ENCODE data around the gene TSPOAP1. TPM values are rescaled to one million over a fixed set of nuclear protein-coding genes. Genes with fewer than 3 reads are reported as not detected.

Gene TSPOAP1
- total and polyA plus RNA-seq, 10 of the 15 experiments (the other 5 are each of a cell fraction or from before 2014, with no cell fraction given) = 0.58 to 16.4 (median 4.2) TPM; not detected in 1

DNA sequence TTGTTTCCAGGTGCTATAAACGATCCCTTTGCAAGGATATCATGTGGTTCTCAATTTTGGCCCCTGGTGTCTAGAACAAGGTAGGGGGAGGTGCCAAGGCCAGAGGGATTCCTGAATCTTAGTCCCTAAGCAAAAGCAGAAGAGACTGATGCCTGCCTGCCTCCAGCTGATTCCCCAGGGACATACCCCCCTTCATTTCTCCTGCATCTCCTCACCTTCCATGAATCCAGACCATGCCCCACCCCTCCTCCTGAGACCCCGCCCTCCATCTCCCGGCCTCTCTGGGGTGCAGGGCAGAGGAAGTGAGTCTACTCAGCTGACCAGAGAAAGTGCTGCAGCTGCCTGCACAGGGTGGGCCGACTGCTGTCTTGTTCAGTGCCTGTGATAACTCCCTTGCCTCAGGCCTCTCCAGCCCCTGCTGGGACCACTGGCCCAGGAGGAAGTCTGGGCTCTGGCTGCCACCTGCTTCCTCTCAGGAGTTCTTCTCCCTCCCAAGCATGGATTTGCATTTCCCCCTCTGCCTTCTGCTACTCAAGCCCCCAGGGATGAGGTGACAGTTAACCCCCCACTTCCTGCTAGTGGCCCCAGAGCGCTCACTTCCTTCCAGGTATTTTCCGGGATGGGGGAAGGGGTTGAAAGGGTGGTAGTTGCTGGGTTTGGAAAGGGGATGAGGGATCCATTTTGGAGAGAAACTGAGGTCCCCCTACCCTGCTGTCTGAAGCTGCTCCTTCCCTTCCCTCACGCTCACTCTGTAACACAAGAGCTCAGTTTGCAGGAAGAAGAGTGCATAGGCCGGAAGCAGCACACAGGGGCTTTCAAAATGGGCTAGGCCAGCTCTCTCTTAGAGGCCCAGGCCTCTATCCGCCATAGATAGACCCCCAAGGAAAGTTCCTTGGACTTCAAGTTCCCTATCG is 10.5 kb upstream of the TSPOAP1 start (continued):
- TF ChIP-seq, protein P1, sequence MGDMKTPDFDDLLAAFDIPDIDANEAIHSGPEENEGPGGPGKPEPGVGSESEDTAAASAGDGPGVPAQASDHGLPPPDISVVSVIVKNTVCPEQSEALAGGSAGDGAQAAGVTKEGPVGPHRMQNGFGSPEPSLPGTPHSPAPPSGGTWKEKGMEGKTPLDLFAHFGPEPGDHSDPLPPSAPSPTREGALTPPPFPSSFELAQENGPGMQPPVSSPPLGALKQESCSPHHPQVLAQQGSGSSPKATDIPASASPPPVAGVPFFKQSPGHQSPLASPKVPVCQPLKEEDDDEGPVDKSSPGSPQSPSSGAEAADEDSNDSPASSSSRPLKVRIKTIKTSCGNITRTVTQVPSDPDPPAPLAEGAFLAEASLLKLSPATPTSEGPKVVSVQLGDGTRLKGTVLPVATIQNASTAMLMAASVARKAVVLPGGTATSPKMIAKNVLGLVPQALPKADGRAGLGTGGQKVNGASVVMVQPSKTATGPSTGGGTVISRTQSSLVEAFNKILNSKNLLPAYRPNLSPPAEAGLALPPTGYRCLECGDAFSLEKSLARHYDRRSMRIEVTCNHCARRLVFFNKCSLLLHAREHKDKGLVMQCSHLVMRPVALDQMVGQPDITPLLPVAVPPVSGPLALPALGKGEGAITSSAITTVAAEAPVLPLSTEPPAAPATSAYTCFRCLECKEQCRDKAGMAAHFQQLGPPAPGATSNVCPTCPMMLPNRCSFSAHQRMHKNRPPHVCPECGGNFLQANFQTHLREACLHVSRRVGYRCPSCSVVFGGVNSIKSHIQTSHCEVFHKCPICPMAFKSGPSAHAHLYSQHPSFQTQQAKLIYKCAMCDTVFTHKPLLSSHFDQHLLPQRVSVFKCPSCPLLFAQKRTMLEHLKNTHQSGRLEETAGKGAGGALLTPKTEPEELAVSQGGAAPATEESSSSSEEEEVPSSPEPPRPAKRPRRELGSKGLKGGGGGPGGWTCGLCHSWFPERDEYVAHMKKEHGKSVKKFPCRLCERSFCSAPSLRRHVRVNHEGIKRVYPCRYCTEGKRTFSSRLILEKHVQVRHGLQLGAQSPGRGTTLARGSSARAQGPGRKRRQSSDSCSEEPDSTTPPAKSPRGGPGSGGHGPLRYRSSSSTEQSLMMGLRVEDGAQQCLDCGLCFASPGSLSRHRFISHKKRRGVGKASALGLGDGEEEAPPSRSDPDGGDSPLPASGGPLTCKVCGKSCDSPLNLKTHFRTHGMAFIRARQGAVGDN (IDR thresholded peaks at IDR 0.05) = peak; percentile 87
- TF ChIP-seq SMAD5 (IDR thresholded peaks at IDR 0.05; ENCODE audit: low read depth) (peak; percentile 97), SP1 (IDR thresholded peaks at IDR 0.05; ENCODE audit: low read depth, low read length) (peak; percentile 58), IKZF2 (IDR thresholded peaks at IDR 0.05) (peak; percentile 91 to 95), MYC (IDR thresholded peaks at IDR 0.05; ENCODE audit: insufficient read depth, insufficient read length, insufficient replicate concordance, low read length, severe bottlenecking) (peak; percentile 43), ZBED1 (IDR thresholded peaks at IDR 0.05; ENCODE audit: borderline replicate concordance) (peak; percentile 71; the same call in 1 of the 2 replicates), WRNIP1 (IDR thresholded peaks at IDR 0.05; ENCODE audit: borderline replicate concordance, low read depth, low read length) (peak; percentile 31), TAF1 (IDR thresholded peaks at IDR 0.05; ENCODE audit: borderline replicate concordance, low read depth, low read length) (peak; percentile 98), ATF2 (IDR thresholded peaks at IDR 0.05; ENCODE audit: low read length) (no peak), PRDM15 (CRISPR knock-in tag; IDR thresholded peaks at IDR 0.05) (0 out of 2 replicates have a peak, but pooled peaks have one; percentile 7), BMI1 (IDR thresholded peaks at IDR 0.05; ENCODE audit: borderline replicate concordance) (peak; percentile 35; the same call in 1 of the 2 replicates)
- TF ChIP-seq, protein P2, sequence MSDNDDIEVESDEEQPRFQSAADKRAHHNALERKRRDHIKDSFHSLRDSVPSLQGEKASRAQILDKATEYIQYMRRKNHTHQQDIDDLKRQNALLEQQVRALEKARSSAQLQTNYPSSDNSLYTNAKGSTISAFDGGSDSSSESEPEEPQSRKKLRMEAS (IDR thresholded peaks at IDR 0.05; ENCODE audit: low read depth, low read length) = peak; percentile 57; the same call in 1 of the 2 replicates
- TF ChIP-seq, protein P3, sequence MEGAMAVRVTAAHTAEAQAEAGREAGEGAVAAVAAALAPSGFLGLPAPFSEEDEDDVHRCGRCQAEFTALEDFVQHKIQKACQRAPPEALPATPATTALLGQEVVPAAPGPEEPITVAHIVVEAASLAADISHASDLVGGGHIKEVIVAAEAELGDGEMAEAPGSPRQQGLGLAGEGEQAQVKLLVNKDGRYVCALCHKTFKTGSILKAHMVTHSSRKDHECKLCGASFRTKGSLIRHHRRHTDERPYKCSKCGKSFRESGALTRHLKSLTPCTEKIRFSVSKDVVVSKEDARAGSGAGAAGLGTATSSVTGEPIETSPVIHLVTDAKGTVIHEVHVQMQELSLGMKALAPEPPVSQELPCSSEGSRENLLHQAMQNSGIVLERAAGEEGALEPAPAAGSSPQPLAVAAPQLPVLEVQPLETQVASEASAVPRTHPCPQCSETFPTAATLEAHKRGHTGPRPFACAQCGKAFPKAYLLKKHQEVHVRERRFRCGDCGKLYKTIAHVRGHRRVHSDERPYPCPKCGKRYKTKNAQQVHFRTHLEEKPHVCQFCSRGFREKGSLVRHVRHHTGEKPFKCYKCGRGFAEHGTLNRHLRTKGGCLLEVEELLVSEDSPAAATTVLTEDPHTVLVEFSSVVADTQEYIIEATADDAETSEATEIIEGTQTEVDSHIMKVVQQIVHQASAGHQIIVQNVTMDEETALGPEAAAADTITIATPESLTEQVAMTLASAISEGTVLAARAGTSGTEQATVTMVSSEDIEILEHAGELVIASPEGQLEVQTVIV (IDR thresholded peaks at IDR 0.05; ENCODE audit: borderline replicate concordance, partially characterized antibody) = peak; percentile 39
- TF ChIP-seq, protein P4, sequence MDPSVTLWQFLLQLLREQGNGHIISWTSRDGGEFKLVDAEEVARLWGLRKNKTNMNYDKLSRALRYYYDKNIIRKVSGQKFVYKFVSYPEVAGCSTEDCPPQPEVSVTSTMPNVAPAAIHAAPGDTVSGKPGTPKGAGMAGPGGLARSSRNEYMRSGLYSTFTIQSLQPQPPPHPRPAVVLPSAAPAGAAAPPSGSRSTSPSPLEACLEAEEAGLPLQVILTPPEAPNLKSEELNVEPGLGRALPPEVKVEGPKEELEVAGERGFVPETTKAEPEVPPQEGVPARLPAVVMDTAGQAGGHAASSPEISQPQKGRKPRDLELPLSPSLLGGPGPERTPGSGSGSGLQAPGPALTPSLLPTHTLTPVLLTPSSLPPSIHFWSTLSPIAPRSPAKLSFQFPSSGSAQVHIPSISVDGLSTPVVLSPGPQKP (IDR thresholded peaks at IDR 0.05; ENCODE audit: low read depth, low read length) = peak; percentile 64; the same call in 1 of the 2 replicates

Data from GM12878 (cell line).